Stimulated activated CD4-positive, alpha-beta T cell treated with anti-CD3 and anti-CD28 coated beads, Interleukin-15, amount 100 ng/mL, for 1 hour (primary cell): ENCODE data around the gene SV2B.
"Not testable (repeated sequence)": the region's sequence is repeated elsewhere in the genome, so short reads cannot be mapped to it uniquely, and the experiment has no call there.

ENCODE experiments used
- DNase-seq, 2 donors: peaks; one replicate each; pipeline ENCODE4 v3.0.0-alpha.2; 2020; ENCODE audit warnings: low read depth in 1 of 2, low spot score in 1 of 2

The SV2B gene

GRCh38 chr15:91099995-91100813 lies at the start of gene SV2B:
TSS of gene SV2B (plus strand) at chr15:91100257. CDS start at chr15:91226264, 126,007 bp downstream.
- peak; percentile 5 to 31 for DNase-seq

GRCh38 chr15:91051248-91051647 lies 48.8 kb upstream of the SV2B start:
- no peak for DNase-seq

GRCh38 chr15:91054816-91055215 lies 45.2 kb upstream of the SV2B start:
- DNase-seq = no peak

- no peak for DNase-seq
These were observed 44.3 kb upstream of the SV2B start for GRCh38 chr15:91055548-91056331.

- DNase-seq = no peak
These were observed 38.8 kb upstream of the SV2B start for GRCh38 chr15:91061230-91061629.

- no peak for DNase-seq
These were observed 38.1 kb upstream of the SV2B start for GRCh38 chr15:91061997-91062396.

- no peak for DNase-seq
These were observed 34.6 kb upstream of the SV2B start for GRCh38 chr15:91065505-91065904.

GRCh38 chr15:91067036-91067435 lies 33.0 kb upstream of the SV2B start:
- DNase-seq = no peak

GRCh38 chr15:91068436-91068835 lies 31.6 kb upstream of the SV2B start:
- no peak for DNase-seq

GRCh38 chr15:91068966-91069365 lies 31.1 kb upstream of the SV2B start:
- DNase-seq = no peak

GRCh38 chr15:91070872-91071271 lies 29.2 kb upstream of the SV2B start:
- DNase-seq = no peak

GRCh38 chr15:91072161-91072560 lies 27.9 kb upstream of the SV2B start:
- no peak for DNase-seq

- no peak for DNase-seq
These were observed 27.0 kb upstream of the SV2B start for GRCh38 chr15:91073077-91073476.

- no peak for DNase-seq
These were observed 26.3 kb upstream of the SV2B start for GRCh38 chr15:91073768-91074167.

GRCh38 chr15:91075739-91076138 lies 24.3 kb upstream of the SV2B start:
- no peak for DNase-seq

GRCh38 chr15:91077029-91077428 lies 23.0 kb upstream of the SV2B start:
- no peak for DNase-seq

GRCh38 chr15:91093866-91094265 lies 6.2 kb upstream of the SV2B start:
- not testable (repeated sequence) for DNase-seq

- no peak for DNase-seq
These were observed 1.6 kb upstream of the SV2B start for GRCh38 chr15:91098451-91098850.

GRCh38 chr15:91099616-91099994 lies 452 bp upstream of the SV2B start:
- peak in 1 of 2 donors; percentile 17 for DNase-seq

- no peak for DNase-seq
These were observed 954 bp downstream of the SV2B start for GRCh38 chr15:91100814-91101607.

- DNase-seq = no peak
These were observed 1.5 kb downstream of the SV2B start for GRCh38 chr15:91101608-91101920.
